SH-SY5Y (cell line): ENCODE data around the gene FUZ.

Source experiments
- GATA2 ChIP-seq: IDR thresholded peaks from 2 replicates; pipeline ENCODE4 v1.6.1; 2011; ENCODE audit warnings: mild to moderate bottlenecking, low read depth, low read length
- GATA3 ChIP-seq: IDR thresholded peaks from 2 replicates; pipeline ENCODE4 v1.6.1; 2011; ENCODE audit warnings: low read depth, mild to moderate bottlenecking, low read length, moderate library complexity

DNA sequence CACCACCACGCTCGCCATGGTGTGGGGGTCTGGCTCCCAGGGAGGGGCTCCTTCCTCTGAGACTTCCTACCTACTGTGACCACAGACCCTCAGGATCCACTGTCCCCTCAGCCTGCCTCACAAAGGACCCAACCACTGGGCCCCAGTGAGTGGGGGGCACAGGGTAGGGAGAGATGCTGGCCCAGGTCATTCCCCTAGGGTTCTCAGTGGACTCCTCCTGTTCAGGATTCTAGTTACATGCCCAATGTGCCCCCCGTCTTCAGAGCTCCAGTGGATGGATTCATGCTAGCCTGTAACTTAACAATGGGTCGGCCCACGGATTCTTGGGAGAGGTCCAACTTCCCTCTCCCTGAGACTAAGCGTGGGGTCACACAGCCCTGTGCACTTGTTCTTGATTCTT, 49.9 kb downstream of the FUZ start, which contains the start of gene TSKS:
- TF ChIP-seq GATA3 (no peak), GATA2 (no peak)
